GM21367 (cell line): ENCODE measurements around the gene TNFSF11.
A peak's percentile ranks its signal among the peaks of the same experiment; 100 is the strongest.

Source experiments
- ATAC-seq: cut with Tn5 transposase; IDR thresholded peaks from one replicate; pipeline ENCODE4 v1.9.1; 2021; ENCODE audit not compliant: unreplicated experiment

Gene TNFSF11, protein sequence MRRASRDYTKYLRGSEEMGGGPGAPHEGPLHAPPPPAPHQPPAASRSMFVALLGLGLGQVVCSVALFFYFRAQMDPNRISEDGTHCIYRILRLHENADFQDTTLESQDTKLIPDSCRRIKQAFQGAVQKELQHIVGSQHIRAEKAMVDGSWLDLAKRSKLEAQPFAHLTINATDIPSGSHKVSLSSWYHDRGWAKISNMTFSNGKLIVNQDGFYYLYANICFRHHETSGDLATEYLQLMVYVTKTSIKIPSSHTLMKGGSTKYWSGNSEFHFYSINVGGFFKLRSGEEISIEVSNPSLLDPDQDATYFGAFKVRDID

DNA sequence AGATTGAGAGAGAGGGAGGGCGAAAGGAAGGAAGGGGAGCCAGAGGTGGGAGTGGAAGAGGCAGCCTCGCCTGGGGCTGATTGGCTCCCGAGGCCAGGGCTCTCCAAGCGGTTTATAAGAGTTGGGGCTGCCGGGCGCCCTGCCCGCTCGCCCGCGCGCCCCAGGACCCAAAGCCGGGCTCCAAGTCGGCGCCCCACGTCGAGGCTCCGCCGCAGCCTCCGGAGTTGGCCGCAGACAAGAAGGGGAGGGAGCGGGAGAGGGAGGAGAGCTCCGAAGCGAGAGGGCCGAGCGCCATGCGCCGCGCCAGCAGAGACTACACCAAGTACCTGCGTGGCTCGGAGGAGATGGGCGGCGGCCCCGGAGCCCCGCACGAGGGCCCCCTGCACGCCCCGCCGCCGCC is at the start of gene TNFSF11:
Gene TNFSF11 (plus strand): TSS at position 142 of the 400 bp plus-strand sequence. CDS start 152 bp downstream, at position 294.
- peak; percentile 26 for ATAC-seq

DNA sequence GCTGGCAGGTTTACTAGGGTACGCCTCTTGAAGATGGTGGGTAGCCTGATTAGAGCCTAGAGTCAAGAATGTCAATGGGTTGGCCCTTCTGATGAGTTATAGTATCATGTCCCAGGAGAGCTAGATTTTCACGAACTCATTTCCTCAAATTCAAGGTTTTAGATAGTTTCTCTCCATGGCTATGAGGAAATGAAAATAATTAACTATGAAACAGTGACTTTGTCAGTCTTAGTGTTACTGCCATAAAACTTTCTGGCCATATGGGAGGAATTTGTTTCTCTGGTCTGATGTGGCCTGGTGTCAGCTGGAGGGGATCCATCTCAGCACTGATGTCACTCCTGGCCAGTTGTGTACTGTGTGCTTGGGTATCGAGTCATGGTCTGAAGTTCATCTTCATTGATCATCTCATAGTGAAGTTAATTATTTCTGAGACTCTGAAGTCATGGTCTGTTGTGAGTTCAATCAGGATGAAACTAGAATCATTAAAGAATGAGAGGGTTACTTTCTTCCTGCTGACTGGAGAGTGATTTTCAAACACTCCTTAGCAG is 49.4 kb upstream of the TNFSF11 start:
- ATAC-seq = no peak

DNA sequence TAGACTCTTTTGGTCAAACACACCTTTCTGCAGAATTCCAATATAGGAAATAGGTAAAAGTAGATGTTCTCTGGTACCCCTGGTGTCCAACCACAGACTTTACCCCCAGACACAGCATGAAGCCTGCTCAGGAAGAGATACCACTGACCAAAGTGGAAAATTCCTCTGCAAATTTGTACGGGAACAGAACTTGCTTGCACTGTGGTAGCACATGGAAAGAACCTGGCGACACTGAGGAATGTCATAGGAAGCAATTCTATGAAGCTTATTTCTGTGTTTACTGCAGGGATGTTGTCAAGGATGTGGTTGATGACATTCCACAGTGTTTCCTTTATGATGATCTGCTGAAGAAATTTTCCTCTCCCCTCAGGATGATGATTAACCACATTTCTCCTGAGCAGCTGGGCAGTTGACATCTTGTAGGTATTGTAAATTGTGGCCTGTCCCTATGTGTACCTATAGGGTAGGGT is 48.9 kb upstream of the TNFSF11 start:
- no peak for ATAC-seq

DNA sequence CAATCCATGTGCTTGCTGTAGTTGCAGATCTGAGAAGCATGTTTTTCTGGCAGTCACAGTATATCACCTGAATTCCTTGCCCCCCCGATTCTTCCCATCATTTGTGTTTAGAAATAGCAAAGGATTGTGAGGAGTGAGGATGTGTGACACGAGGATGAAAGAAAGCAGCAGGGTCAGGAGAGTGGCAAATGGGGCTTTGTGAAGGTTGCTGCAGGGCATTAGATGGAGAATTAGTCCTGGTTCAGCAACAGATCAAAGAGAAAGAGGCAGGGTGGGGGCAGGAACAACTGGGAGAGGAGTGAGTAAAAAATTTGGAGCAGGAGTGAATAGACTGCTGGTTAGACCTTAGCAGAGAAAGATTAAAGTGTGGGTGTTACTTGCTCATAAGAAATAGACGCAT is 47.7 kb upstream of the TNFSF11 start:
- no peak for ATAC-seq

DNA sequence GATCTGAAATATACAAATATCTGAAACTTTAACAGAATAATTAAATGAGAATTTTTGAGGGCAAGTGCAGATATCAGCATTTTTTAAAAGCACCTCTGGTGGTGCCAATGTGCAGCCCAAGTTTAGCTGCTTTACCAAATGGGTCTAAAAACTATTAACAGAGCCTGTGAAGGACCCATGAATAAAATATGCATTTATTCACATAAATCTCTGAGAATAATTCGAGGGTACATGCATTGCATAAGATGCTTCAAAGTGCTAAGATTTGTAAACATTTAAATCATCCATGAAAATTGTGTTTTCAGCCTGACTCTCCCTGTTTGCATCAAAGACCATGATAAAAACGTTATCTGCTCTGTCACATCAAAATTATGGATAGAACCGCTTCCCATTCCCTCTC is 47.1 kb upstream of the TNFSF11 start:
- no peak for ATAC-seq

DNA sequence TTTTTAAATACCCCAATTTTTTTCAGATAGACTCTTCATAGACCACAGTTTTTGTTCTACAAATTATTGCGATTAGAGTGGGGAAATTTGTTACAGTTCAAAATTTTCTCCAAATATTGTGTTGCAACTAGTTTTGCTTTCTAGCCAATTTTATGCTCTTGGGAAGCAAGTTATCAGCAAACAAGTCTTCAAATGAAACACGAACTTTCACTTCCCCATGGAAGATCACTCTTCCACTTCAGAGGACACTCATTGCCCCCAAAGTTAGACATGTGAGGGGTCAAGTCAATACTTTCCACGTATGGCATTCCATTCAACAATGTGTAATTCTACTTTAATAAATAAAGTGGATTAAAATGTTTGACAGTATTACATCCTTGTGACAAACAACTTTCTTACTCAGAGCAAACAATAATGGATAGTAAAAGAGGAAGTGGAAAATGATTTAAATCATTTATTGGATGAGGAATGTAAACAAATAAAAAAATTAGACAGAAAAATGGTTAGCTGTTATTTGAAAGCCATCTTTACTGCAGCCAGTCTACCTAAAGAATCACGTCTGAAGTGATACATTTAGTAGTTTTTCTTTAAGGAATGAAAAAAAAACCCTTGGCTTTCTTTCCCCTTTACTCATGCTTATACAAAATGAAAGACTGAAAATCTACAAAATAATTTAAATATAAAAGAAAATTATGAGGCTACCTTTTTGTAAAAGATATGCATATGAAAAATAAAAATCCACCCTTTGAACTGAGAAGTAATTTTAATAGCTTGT is 41.2 kb upstream of the TNFSF11 start:
- ATAC-seq = no peak

DNA sequence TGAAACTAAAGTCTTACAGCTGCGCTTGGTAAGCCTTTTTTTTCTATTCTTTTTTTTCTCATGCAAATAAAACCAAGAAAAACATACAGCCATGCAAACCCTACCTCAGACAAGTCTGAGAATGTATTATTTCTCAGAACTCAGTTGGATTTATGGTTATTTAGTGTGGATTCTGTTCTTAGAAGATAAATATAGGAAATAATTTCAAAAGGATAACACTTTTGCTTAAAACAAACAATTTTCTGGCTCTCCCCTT is 40.7 kb upstream of the TNFSF11 start:
- ATAC-seq = no peak

DNA sequence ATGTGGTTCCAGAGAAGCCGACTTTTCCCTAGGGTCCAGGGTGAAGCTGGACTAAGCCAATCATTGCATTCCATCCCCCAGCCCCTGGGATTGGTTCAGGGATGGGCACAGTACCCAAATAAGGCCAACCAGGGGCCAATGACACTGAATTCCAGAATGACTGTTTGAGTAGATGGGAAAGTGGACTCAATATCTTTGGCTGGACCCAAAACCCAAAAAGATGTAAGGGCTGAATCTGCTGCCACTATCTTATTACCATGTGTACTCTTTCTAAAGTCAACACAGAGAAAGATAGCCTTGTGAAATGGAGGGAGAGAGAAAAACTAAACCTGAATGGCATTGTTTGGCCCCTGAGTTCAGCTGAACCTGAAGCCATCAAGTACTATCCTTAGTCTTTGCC is 39.2 kb upstream of the TNFSF11 start:
- no peak for ATAC-seq

DNA sequence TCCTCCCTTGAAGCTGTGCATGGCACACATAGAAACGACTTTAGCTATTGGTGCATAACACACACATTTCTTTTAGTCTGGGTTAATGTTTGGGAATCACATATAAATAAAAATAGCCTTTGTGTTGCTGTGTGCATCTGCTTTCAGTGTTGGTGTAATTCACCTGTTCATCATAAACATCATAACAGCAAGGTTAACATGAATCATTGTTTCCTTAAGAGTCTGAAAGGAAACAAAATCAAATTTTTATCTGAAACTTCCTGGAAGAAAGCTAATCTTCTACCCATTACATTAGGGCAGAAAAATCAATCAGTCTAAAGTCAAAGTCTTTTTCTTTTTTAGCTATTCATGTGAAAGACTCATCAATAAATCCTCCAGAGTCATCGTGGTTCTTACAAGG is 35.0 kb upstream of the TNFSF11 start:
- ATAC-seq = no peak

DNA sequence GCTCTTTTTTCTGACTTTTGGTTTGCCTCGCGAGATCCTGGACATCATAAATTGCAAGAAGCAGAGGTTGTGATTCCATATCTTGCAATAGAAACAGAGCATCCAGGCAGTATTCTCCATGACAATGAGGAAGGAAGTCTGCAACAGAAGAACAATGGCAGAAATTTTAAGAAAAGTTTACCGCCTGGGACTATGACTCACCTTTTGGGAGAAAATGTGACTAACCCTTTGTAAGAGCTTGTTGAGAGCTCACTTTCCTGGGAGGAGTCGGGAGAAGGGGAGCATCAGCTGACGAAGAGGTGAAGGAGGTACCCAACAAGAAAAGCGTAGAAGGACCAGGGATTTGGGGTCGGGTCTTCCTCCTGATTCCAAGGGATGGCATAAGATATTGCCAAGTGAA is 34.3 kb upstream of the TNFSF11 start:
- ATAC-seq = no peak

DNA sequence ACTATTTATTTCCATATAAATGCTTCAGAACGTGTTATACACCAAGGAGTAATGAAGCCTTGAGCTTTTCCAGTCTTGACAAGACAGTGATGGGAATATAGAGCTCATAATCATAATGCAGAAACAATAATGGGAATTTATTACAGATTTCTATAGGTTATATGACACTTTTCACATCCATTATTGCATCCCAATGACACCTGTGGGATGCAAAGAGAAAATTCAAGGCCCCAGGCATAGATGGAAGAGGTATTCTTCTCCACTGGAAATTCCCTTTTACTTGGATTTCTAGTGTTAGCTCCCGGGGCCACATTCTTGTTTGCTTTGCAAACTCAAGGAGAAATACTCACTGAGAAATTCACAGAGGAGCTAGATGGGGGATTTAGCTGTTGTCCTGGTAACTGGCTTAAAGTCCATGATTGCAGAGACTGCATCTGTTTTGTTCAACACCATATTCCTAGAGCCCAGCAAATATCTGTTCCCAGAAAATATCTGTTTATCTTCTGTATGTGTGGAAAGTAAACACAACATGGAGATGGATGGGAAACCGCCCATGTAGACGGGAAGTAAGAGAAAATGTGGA is 30.6 kb upstream of the TNFSF11 start:
- ATAC-seq = no peak

DNA sequence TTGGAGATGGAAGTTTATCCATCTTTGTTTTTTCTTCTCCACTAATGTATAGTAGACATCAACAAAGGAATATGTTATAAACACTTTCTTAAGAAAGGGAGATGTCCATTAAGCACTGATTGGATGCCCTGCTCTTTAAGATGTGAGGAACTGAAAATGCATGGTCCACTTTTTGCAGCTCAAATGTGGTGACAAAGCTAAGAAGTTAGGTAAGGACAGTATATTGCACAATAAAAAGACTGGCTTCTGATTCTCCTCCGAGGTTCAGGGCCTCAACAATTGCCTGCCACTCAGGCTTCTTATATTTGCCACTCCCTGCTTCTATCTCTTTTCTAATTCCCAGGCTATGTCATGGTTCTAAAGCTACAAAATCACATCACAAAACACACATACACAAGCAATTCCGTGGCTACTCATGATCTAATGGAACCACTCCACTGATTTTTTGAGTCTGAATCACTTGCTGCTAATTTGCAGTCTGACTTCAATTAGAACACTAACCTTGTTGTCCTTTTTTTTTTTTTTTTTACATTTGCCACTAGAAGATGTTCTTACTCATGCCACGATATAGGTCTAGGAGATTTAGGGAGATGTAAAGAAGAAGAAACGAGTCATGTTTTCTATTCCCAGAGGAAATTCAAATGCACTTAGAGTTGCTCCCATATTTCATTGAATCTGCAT is 29.6 kb upstream of the TNFSF11 start:
- ATAC-seq = no peak

DNA sequence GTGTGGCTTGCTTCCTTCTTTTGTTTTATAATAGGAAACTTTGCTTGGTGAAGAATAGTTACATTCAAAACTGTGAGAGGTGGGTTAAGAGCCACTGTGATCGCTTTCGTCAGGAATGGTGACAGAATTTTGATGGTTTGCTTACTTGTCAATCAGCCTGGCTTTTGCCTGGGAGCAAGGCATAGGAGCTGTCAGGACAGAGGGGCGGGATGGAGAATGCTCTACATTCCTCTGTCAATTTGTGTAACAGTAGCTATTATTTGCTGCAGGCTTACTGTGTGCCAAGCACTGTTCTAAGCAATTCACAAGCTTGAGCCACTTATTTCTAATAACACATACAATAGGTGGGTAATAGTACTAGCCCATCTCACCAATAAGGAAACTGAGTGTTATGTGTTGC is 28.1 kb upstream of the TNFSF11 start:
- ATAC-seq = no peak

DNA sequence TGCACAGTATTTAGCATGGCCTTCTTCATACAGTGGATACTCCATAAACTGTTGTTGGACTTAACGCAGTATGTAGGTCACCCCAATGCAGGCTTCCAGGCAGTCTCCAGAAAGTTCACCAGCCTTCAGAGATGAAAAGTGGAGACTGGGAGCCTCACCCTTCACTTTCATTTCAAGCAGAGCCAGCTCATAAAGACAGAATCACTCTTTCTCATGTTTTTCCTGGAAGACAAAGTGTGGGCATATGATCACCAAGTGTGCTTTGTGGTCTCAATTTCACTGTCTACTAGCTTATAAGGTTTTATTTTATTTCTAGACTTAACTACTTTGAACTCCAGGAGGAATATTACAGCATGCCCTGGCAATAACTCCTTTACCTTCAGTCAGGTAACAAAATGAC is 26.3 kb upstream of the TNFSF11 start:
- ATAC-seq = no peak

DNA sequence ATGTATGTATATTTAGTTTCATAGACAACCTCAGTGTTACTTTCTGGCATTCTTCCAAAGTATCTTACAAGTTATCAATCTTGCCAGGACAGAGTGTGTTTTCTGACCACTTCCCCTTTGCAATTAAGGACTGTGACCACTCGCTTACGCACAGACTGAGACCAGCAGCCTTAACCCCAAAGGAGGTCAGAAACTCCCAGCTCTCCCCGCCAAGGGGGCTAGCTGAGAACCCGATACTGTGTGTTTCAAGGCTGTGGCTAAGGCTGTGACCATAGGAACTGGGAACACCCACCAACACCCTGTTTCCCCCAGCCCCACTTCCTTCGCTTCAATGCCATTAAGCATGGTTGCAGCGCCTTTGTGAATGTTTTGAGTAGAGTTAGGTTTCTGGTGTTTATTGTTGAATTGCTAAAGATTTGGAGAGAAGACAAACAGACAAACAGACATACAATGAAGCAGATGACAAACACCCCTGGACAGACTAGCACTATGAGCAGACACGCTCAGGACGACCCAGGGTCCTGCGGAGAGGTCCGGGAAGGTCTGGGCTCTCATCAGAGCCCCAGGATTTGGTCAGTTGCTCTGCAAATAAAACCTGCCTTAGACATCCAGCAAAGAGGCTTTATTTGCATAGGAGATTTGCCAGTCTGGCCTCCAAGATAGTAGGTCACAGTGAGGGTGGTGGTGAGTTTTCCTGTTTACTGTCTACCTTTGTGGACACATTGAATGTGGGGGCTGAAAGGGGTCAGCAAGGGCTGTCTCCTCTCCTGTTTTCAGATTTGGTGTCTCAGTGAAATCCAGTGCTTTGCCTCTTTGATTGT is 25.0 kb upstream of the TNFSF11 start:
- peak; percentile 90 for ATAC-seq

DNA sequence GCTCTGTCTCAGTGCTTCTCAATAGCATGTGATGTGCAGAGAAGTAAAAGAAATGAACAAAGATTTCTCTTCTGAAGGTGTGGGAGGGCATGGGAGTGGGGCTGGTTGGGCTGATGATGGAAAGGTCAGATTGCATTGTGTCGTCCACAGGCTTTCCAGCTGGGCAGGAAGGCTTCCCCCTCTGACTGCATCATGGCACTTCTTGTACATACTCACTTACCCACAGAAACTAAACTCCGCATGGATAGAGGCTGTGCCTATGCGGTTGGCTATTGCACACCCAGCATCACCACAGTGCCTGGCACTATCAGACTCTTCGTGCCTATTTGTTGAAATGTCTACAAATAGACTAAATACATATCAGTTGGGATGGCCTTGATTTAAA is 24.4 kb upstream of the TNFSF11 start:
- ATAC-seq = no peak

DNA sequence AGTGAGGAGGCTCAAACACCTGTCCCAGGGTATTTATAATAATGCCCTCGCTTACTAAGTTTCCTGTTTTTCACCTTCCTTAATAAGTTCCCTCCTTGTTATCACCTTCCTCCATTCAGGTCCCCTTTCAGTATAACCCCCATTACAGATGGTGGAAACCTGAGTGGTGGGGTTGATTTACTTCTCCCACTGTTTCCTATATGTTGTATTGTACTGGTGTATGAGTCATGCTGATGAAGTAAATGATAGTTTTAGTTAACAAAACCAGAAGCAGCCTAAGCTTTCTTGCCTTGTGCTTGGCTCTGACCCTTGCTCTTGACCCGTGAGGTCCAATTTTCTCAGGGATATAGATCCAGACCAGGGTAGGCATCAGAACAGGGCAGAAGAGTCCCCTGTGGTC is 22.3 kb upstream of the TNFSF11 start:
- ATAC-seq = no peak

DNA sequence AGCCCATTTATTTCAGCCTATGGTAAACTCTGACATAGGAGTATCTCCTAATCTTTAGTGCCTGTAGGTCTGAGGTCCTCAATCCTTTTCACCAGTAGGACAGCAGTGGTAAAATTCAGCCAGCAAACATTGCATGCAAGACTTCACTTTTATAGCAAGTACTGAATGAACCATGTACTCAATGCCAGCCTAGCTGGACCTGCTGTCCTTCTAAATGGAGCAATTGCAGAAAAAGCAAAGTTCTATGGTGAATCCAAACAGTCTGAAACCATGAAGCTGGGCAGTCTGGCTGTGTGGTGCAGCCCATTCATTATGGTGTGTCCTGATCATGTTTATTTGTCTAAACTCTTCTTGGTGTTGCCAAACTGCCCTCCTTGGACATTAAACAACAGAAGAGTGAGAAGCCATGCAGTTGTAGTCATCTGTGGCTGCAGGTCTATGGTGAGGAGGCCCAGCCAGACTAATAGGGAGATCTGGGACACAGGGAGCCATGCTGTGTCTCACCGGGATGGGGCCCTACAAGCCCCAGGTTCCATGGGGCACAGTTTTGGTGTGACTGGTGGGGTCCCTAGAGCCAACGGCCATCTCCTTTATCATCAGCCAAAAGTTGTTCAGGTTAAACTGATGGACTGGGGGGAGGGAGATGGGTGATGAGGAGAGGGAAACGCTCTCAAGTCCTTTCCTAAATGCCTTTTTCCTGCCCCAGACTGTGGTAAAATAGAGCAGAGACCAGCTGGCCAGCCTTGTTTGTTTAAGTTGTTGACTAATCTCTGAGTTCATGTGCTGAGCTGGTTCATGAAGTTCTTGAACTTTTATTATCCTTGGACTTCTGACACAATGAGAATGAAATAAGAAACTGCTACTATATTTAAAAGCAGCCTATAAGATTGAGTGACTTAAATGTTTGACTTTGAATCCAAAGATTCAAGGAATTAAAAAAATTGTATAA is 20.6 kb upstream of the TNFSF11 start:
- ATAC-seq = no peak

DNA sequence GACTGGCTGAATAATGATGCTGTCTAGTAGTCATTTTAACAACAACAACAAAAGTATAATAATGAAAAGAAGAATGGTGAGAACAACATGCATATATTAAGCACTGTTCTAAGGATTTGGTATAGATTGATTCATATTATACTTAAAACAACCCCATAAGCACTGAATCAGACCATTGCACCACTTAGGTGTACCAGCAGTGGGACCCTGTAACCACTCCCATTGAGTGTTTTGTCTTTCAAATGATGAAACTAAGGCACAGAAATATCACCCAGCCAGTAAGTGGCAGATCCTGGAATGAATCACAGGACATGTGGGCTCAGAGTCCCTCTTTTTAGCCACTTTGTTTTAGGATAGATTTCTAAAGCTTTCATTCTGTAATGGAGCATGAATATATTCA is 14.9 kb upstream of the TNFSF11 start:
- ATAC-seq = no peak
